ENCODE results near the gene ARL13B. TPM values are rescaled to one million over a fixed set of nuclear protein-coding genes. Genes with fewer than 3 reads are reported as not detected.

Gene ARL13B
- total RNA-seq, 1 donor from 2014 or later = 12.1 TPM

DNA sequence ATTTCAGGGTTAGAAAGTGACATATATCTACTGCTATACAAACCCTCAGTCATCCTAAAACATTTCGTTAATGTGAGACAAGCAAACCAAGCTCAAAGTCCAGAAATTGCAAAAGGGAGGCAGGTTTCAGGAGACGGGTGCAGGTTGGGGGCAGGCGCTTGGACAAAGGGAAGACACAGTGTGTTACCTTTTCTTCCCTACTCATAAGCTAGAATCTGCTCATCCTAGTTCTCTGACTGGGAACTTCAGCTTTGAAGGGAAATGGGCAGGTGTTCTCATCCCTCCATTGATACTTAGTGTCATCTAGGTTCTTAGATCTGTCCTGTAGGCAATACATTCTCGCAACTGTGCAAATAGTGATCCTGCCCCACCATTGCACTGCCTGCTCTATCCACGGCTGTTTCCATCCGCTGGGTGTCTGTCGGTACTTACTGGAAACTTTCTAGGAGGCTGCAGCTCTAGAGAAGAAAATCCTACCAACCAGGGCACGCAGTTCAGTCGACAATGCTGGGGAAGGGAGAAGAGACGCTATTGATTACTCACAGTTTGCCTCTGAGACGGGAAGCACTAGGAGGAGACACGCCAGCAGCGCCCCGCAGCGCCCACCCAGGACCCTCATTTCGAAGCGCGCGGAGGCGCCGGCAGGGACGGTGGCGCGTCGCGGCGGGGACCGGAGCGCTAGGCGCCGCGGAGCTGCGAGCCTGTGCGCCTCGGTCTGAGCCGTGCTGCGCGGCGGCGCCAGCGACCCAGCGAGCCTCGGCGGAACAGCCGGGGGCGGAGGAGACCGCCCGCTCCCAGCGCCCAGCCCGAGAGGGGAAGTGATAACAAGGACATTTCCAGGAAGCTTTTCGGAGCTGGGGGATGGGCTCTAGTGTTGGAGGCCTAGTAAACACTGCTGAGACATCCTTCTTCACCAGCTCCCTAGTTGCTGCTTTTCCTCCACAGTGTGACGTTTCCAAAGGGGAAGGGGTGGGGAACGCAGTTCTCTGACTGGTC, 6.5 kb upstream of the ARL13B start, which contains the start of gene PROS1:
TSS of gene PROS1 (minus strand) at position 766 of the 996 bp plus-strand sequence. CDS start at position 619, 147 bp downstream.
- no peak for TF ChIP-seq CTCF (IDR thresholded peaks at IDR 0.05; ENCODE audit: partially characterized antibody, unreplicated experiment)
- Mint-ChIP-seq H3K27me3 (ENCODE audit: unreplicated experiment) (peaks cover 2% of the 10 kb centered on the region), H3K36me3 (ENCODE audit: unreplicated experiment) (no peaks in the 10 kb centered on the region), H3K9me3 (ENCODE audit: unreplicated experiment) (peaks cover 3% of the 10 kb centered on the region), H3K4me3 (ENCODE audit: unreplicated experiment) (peak within 1 kb of the TSS; percentile 93), H3K27ac (ENCODE audit: unreplicated experiment) (peak within 1 kb of the TSS; percentile 94), H3K4me1 (ENCODE audit: low read depth, unreplicated experiment) (peaks cover 3% of the 10 kb centered on the region)
- peak; percentile 75 for DNase-seq

DNA sequence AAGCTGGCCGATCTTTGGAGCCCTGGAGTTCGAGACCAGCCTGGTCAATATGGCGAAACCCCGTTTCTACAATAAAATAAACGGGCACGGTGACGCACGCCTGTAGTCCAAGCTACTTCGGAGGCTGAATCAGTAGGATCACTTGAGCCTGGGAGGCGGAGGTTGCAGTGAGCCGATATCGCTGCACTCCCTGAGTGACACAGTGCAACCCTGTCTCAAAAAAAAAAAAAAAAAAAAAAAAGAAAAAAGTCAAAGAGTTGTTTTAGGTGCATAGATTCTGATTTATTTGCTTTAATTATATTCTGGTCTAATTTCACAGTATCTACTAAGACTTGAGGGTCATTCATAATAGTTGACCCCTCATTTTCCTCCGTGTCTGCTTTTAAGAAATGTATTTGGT, 1.7 kb downstream of the ARL13B start:
- no peaks in the 10 kb centered on the region for H3K36me3 Mint-ChIP-seq (ENCODE audit: unreplicated experiment)
- no peak overlapping the region for H3K27ac Mint-ChIP-seq (ENCODE audit: unreplicated experiment)
- no peak for TF ChIP-seq CTCF (IDR thresholded peaks at IDR 0.05; ENCODE audit: partially characterized antibody, unreplicated experiment)
- H3K27me3 Mint-ChIP-seq (ENCODE audit: unreplicated experiment) = peaks cover 2% of the 10 kb centered on the region
- H3K9me3 Mint-ChIP-seq (ENCODE audit: unreplicated experiment) = peaks cover 2% of the 10 kb centered on the region
- no peak for DNase-seq
- H3K4me3 Mint-ChIP-seq (ENCODE audit: unreplicated experiment) = peak overlapping the region; percentile 92
- H3K4me1 Mint-ChIP-seq (ENCODE audit: low read depth, unreplicated experiment) = peaks cover 7% of the 10 kb centered on the region

- no peak for DNase-seq
- no peak overlapping the region for H3K4me3 Mint-ChIP-seq (ENCODE audit: unreplicated experiment)
- peaks cover 7% of the 10 kb centered on the region for H3K4me1 Mint-ChIP-seq (ENCODE audit: low read depth, unreplicated experiment)
- no peak for TF ChIP-seq CTCF (IDR thresholded peaks at IDR 0.05; ENCODE audit: partially characterized antibody, unreplicated experiment)
- H3K27ac Mint-ChIP-seq (ENCODE audit: unreplicated experiment) = no peak overlapping the region
- H3K36me3 Mint-ChIP-seq (ENCODE audit: unreplicated experiment) = no peaks in the 10 kb centered on the region
- peaks cover 2% of the 10 kb centered on the region for H3K9me3 Mint-ChIP-seq (ENCODE audit: unreplicated experiment)
- peaks cover 2% of the 10 kb centered on the region for H3K27me3 Mint-ChIP-seq (ENCODE audit: unreplicated experiment)
These were observed 3.5 kb downstream of the ARL13B start for GRCh38 chr3:93983408-93983807.

DNA sequence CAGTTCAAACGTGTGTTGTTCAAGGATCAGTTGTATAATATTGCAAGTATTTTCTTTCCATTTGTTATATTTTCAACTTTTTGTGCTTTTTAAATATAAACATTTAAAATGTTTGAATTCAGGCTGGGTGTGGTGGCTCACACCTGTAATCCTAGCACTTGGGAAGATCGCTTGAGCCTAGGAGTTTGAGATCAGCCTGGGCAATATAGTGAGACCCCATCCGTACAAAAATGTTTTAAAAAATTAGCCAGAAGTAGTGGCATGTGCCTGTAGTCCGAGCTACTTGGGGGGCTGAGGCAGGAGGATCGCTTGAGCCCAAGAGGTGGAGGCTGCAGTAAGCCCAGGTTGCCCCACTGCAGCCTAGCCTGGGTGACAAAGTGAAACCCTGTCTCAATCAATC, 4.7 kb downstream of the ARL13B start:
- no peaks in the 10 kb centered on the region for H3K36me3 Mint-ChIP-seq (ENCODE audit: unreplicated experiment)
- no peak for TF ChIP-seq CTCF (IDR thresholded peaks at IDR 0.05; ENCODE audit: partially characterized antibody, unreplicated experiment)
- H3K4me1 Mint-ChIP-seq (ENCODE audit: low read depth, unreplicated experiment) = peaks cover 4% of the 10 kb centered on the region
- H3K9me3 Mint-ChIP-seq (ENCODE audit: unreplicated experiment) = peaks cover under 1% of the 10 kb centered on the region
- DNase-seq = no peak
- H3K27me3 Mint-ChIP-seq (ENCODE audit: unreplicated experiment) = peaks cover under 1% of the 10 kb centered on the region
- H3K4me3 Mint-ChIP-seq (ENCODE audit: unreplicated experiment) = no peak overlapping the region
- no peak overlapping the region for H3K27ac Mint-ChIP-seq (ENCODE audit: unreplicated experiment)

- no peaks in the 10 kb centered on the region for H3K9me3 Mint-ChIP-seq (ENCODE audit: unreplicated experiment)
- TF ChIP-seq CTCF (IDR thresholded peaks at IDR 0.05; ENCODE audit: partially characterized antibody, unreplicated experiment) = no peak
- DNase-seq = no peak
- no peaks in the 10 kb centered on the region for H3K4me1 Mint-ChIP-seq (ENCODE audit: low read depth, unreplicated experiment)
- no peak overlapping the region for H3K4me3 Mint-ChIP-seq (ENCODE audit: unreplicated experiment)
- no peaks in the 10 kb centered on the region for H3K36me3 Mint-ChIP-seq (ENCODE audit: unreplicated experiment)
- H3K27me3 Mint-ChIP-seq (ENCODE audit: unreplicated experiment) = no peaks in the 10 kb centered on the region
- no peak overlapping the region for H3K27ac Mint-ChIP-seq (ENCODE audit: unreplicated experiment)
These were observed 8.3 kb downstream of the ARL13B start for GRCh38 chr3:93988283-93988682.
